Bronchus fibroblast of lung (primary cell): ENCODE measurements around the gene FSCN2. TPM values are rescaled to one million over a fixed set of nuclear protein-coding genes. Genes with fewer than 3 reads are reported as not detected.

Experiments used
- total RNA-seq: library from RNA; depleted of rRNA; stranded (reverse); fragments of >200 nt; gene quantifications from 2 replicates; pipeline ENCODE4 v1.2.3, GENCODE V29; 2015

FSCN2 gene, protein sequence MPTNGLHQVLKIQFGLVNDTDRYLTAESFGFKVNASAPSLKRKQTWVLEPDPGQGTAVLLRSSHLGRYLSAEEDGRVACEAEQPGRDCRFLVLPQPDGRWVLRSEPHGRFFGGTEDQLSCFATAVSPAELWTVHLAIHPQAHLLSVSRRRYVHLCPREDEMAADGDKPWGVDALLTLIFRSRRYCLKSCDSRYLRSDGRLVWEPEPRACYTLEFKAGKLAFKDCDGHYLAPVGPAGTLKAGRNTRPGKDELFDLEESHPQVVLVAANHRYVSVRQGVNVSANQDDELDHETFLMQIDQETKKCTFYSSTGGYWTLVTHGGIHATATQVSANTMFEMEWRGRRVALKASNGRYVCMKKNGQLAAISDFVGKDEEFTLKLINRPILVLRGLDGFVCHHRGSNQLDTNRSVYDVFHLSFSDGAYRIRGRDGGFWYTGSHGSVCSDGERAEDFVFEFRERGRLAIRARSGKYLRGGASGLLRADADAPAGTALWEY
- total RNA-seq: 0.15 TPM in 1 of 2 replicates, not detected in the other

DNA sequence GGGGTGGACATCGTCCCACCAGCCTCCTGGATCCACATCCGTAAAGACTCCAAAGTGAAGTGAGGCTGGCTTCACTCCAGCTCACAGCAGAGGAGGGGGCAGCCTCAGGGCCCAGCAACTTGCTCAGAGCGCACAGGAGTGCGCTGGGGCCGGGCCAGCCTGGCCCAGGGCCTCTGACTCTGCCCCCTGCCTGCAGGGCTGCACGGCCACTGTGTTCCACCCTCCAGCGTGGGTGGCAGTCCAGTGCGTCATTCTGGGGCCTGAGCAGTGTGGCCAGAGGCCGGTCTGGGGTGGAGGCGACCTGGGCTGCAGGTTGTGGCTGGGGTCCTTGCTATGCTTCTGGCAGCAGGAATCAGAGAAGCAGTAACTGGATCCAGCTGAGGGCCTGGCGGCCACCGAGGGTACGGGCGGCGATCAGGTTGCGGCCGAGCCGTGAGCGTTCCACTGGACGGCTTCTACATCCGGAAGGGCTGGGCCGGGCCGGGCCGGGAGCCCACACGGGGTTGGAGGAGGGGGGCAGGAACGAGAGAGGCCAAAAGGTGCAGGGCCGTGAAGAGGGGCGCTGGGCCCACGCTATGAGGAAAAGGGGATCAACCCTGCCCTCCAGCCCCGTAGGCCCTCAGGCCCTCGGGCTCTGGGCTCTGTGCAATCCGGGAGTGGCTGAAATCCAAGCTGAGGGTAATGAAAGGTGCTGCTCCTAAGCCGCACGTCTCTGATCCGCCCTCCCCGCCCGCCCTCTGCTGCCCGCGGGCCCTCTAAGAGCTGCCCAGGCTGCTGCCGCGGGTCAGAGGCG lies at the start of gene FSCN2:
TSS of gene FSCN2 (plus strand) at position 787 of the 793 bp plus-strand sequence. CDS start 155 bp downstream, outside the sequence.

DNA sequence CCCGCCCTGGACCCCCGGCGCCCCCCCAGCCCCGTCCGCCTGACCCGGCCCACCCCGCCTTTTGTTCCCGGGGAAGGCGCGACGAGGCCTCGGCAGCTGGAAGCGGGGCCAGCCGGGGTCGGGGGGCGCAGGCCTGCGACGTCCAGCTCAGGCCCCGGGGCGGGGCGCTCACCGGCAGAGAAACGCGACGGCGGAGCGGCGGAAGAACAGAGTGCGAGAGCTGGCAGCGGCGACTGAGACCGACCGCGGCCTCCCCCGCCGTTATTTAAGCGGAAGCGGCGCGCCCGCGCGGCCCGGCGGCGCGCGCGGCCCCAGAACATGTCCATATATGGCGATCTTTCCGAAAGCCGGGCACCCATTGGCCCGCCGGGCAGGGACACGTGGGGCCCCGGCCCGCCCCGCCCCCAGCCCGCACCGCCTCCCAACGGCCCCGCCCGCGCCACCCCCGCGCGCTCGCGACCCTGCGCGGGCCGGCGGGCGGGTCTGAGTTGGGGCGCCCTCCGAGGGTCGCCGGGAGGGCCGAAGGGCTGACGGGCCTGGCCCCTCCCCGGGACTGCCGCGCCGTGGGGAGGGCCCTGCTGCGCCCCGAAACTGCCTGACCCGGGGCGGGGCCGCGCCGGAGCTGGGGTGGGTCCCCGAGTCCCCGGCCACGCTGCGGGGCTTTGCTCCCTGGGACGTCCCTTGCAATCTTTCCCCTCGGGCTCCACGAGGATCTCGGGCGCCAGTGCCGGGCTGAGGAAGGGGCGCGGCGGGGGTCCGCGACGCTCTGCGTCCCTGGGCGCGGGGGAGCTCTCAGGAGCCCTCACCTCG lies 15.4 kb upstream of the FSCN2 start, which contains the start of gene ACTG1:
TSS of gene ACTG1 (minus strand) at position 238 of the 810 bp plus-strand sequence. CDS start 445 bp downstream, outside the sequence.

DNA sequence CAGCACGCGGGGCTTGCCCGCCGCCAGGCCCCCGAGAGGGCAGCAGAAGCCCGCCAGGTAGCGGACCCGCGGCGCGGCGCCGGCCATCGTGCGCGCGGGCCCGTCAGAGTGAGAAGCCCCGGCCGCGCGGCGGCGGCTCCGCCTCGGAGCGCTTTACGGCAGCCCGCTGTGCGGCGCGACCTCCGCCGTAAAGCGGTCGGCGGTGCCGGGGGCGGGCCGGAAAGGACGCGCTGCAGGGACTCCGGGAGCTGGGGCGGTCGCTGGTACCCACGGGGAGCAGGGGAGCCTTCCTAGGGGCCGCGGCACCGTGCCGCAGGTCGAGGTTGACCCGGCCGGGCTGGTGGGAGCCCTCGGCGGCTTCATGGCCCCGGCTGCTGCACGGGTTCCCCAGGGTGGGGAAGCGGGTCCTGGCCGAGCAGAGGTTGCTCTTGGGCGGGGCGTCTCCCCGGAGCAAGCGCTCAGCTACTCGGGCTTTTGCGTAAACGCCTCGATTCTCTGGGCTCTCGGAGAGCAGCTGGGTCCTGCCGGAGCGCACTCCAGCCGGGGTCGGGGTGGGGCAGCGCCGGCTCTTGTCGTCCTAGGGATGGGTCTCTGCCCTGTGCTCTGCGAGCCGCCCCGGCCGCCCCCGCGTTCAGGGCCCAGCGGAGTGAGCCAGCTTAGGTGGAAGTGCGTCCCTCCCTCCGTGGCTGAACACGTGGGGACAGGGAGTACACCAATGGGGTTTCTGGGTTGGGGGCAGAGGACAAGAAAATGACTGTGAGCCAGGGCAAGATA lies 24.3 kb downstream of the FSCN2 start, which contains the start of gene FAAP100:
TSS of gene FAAP100 (minus strand) at position 110 of the 774 bp plus-strand sequence. CDS start at position 87, 23 bp downstream.

Other genes starting within 250 kb of the FSCN2 start
- 52.9 and 58.0 TPM in 2 replicates for gene SLC38A10, start 233.1 kb upstream of the FSCN2 start, total RNA-seq
- 8.3 and 8.4 TPM in 2 replicates for gene BAHCC1, start 132.9 kb upstream of the FSCN2 start, total RNA-seq
- 10,312 and 10,388 TPM in 2 replicates for gene ACTG1, start 15.6 kb upstream of the FSCN2 start, total RNA-seq
- gene FAAP100, start 24.0 kb downstream of the FSCN2 start, total RNA-seq: 26.6 and 30.3 TPM in 2 replicates
- 46.4 and 48.6 TPM in 2 replicates for gene NPLOC4, start 108.7 kb downstream of the FSCN2 start, total RNA-seq
- gene TSPAN10, start 108.8 kb downstream of the FSCN2 start, total RNA-seq: 0.34 and 0.59 TPM in 2 replicates
- gene PDE6G, start 128.2 kb downstream of the FSCN2 start, total RNA-seq: 1.3 and 2.2 TPM in 2 replicates
- gene OXLD1, start 138.2 kb downstream of the FSCN2 start, total RNA-seq: 47.1 and 52.9 TPM in 2 replicates
- gene CCDC137, start 138.4 kb downstream of the FSCN2 start, total RNA-seq: 12.9 and 14.9 TPM in 2 replicates
- gene ARL16, start 155.4 kb downstream of the FSCN2 start, total RNA-seq: 47.9 and 48.9 TPM in 2 replicates
- gene HGS, start 155.6 kb downstream of the FSCN2 start, total RNA-seq: 101 and 102 TPM in 2 replicates
- gene MRPL12, start 175.0 kb downstream of the FSCN2 start, total RNA-seq: 123 and 155 TPM in 2 replicates
- gene SLC25A10, start 183.9 kb downstream of the FSCN2 start, total RNA-seq: 32.7 and 38.0 TPM in 2 replicates